GM19193 (cell line): ENCODE measurements around the gene BBX.

Experiments
- POLR2A ChIP-seq: IDR thresholded peaks from 4 replicates; pipeline ENCODE4 v1.6.1; 2011; ENCODE audit not compliant: insufficient read depth, insufficient read length; ENCODE audit errors: extremely low read depth

Gene BBX

GRCh38 chr3:107826727-107827126 lies 304.0 kb downstream of the BBX start:
- TF ChIP-seq POLR2A, result no peak

GRCh38 chr3:107829185-107829584 lies 306.4 kb downstream of the BBX start:
- TF ChIP-seq POLR2A, result no peak

GRCh38 chr3:107831590-107831989 lies 308.8 kb downstream of the BBX start:
- TF ChIP-seq POLR2A, result no peak

- TF ChIP-seq POLR2A, result no peak
Observed at GRCh38 chr3:107833043-107833442, 310.3 kb downstream of the BBX start.

- TF ChIP-seq POLR2A, result no peak
Observed at GRCh38 chr3:107833722-107834416, 311.1 kb downstream of the BBX start.

GRCh38 chr3:107837895-107838612 lies 315.3 kb downstream of the BBX start:
- no peak for TF ChIP-seq POLR2A

GRCh38 chr3:107841831-107842230 lies 319.1 kb downstream of the BBX start:
- no peak for TF ChIP-seq POLR2A

- TF ChIP-seq POLR2A, result no peak
Observed at GRCh38 chr3:107842940-107843339, 320.2 kb downstream of the BBX start.

GRCh38 chr3:107845380-107846278 lies 322.9 kb downstream of the BBX start:
- TF ChIP-seq POLR2A, result no peak

- TF ChIP-seq POLR2A, result no peak
Observed at GRCh38 chr3:107846279-107846852, 323.6 kb downstream of the BBX start.

- TF ChIP-seq POLR2A, result no peak
Observed at GRCh38 chr3:107847791-107848190, 325.0 kb downstream of the BBX start.

GRCh38 chr3:107848351-107848915 lies 325.7 kb downstream of the BBX start:
- TF ChIP-seq POLR2A, result no peak

- no peak for TF ChIP-seq POLR2A
Observed at GRCh38 chr3:107850681-107851080, 327.9 kb downstream of the BBX start.

GRCh38 chr3:107853821-107854220 lies 331.1 kb downstream of the BBX start:
- no peak for TF ChIP-seq POLR2A

GRCh38 chr3:107854733-107855132 lies 332.0 kb downstream of the BBX start:
- no peak for TF ChIP-seq POLR2A
